ENCODE measurements around the gene YWHAH.

The YWHAH gene

DNA sequence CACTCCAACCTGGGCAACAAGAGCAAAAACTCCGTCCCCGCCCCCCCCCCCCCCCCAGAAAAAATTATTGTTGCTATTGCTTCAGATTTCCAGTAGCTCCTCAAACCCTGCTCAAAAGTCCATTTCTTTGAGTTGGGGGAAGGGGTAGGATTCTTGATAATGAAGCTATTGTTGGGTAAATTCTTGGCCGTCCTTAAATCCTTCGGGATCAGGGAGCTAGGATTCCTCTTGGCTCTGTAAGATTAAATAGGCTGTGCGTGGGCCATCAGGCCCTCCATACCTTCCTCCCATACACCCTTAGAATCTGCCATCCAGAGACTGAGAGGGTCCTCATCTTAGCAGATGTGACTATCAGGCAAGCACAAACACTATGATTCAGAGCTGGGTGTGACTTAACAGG is 16.4 kb downstream of the YWHAH start:
- H3K4me3 ChIP-seq = no peak overlapping the region
- DNase-seq (ENCODE audit: low spot score) = no peak
- TF ChIP-seq, protein P1, sequence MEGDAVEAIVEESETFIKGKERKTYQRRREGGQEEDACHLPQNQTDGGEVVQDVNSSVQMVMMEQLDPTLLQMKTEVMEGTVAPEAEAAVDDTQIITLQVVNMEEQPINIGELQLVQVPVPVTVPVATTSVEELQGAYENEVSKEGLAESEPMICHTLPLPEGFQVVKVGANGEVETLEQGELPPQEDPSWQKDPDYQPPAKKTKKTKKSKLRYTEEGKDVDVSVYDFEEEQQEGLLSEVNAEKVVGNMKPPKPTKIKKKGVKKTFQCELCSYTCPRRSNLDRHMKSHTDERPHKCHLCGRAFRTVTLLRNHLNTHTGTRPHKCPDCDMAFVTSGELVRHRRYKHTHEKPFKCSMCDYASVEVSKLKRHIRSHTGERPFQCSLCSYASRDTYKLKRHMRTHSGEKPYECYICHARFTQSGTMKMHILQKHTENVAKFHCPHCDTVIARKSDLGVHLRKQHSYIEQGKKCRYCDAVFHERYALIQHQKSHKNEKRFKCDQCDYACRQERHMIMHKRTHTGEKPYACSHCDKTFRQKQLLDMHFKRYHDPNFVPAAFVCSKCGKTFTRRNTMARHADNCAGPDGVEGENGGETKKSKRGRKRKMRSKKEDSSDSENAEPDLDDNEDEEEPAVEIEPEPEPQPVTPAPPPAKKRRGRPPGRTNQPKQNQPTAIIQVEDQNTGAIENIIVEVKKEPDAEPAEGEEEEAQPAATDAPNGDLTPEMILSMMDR (IDR thresholded peaks at IDR 0.05) = no peak
- no peak overlapping the region for H3K27ac ChIP-seq

GRCh38 chr22:31962387-31963125 is 18.2 kb downstream of the YWHAH start:
- H3K4me3 ChIP-seq = no peak overlapping the region
- TF ChIP-seq, protein P1 (IDR thresholded peaks at IDR 0.05) = no peak
- no peak for DNase-seq (ENCODE audit: low spot score)

DNA sequence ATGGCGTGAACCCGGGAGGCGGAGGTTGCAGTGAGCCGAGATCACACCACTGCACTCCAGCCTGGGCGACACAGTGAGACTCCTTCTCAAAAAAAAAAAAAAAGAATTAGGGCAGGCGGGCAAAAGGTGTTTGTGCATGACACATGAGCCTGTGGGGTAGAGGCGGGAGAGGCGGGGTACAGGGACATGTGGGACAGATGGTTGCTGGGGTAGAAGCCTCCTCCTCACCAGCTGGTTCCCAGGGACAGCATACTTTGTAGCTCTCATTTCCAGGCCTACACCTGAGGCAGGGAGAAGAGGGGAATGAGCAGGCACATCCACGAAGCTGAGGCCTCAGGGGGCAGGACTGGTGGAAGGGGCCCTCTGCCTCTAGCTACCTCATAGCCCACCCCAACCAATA is 23.7 kb downstream of the YWHAH start:
- DNase-seq (ENCODE audit: low spot score) = no peak
- Histone ChIP-seq H3K4me3 (no peak overlapping the region), H3K27ac (no peak overlapping the region)
- TF ChIP-seq, protein P1 (IDR thresholded peaks at IDR 0.05) = no peak

More at GRCh38 chr22:31962387-31963125, 18.2 kb downstream of the YWHAH start:
- no peak overlapping the region for H3K27ac ChIP-seq

- H3K4me3 ChIP-seq = peak overlapping the region; percentile 70
- no peak for DNase-seq (ENCODE audit: low spot score)
- TF ChIP-seq, protein P1 (IDR thresholded peaks at IDR 0.05) = no peak
- no peak overlapping the region for H3K27ac ChIP-seq
Observed at GRCh38 chr22:31969789-31970489, 25.6 kb downstream of the YWHAH start.

GRCh38 chr22:31970490-31971444 is 26.4 kb downstream of the YWHAH start:
- H3K27ac ChIP-seq = peak overlapping the region; percentile 15 to 40
- DNase-seq (ENCODE audit: low spot score) = peak; percentile 85

GRCh38 chr22:31972180-31972579 is 27.8 kb downstream of the YWHAH start:
- H3K27ac ChIP-seq = no peak overlapping the region
- DNase-seq (ENCODE audit: low spot score) = no peak
- TF ChIP-seq, protein P1 (IDR thresholded peaks at IDR 0.05) = no peak
- no peak overlapping the region for H3K4me3 ChIP-seq

More at GRCh38 chr22:31970490-31971444, 26.4 kb downstream of the YWHAH start:
- peak overlapping the region; percentile 70 for H3K4me3 ChIP-seq
- TF ChIP-seq, protein P1 (IDR thresholded peaks at IDR 0.05) = peak; percentile 93

Measured in coronary artery (tissue), 2 donors.